Measurements from ENCODE around the gene LSM14A. TPM values are rescaled to one million over a fixed set of nuclear protein-coding genes. Genes with fewer than 3 reads are reported as not detected.

Gene LSM14A
- total and polyA plus RNA-seq, 2 of the 13 experiments (the other 11 are each of a cell fraction or from before 2014, with no cell fraction given): 77.0 to 83.6 TPM

DNA sequence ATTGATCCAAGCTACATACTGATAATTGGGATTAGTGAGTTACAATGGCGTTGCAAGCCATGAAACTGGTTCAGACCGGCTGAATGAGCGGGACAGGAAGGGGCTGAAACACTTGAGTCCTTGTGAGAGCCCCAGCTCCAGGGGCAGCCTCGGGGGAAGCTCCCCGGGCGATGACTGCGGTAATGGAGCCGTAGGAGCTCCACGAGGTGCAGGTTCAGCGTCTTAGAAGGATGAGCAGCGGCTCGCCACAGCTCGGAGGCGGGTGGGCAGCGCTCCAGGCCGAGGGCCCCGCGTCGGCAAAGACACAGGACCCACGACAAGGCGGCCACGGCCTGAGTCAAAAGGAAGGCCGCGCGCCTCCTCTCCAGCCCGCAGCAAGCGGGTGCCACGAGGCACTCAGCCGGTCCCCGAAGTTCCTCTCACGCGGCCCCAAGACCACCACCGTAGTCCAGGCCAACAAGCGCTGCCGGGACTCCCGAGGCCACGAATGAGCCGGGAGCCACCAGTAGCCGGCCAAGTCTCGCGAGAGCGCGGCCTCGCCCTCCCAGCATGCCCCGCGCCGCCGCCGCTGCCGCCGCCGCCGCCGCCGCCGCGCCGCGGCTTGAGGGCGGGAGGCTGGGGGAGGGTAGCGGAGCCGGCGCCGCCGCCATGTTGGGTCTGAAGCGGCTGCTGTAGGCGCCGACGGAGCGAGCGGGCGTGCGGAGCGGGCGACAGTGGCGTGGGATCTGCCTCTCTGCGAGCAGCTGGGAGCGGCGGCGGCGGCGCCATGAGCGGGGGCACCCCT, at the start of gene LSM14A (continued):
- TF ChIP-seq HOXA9 (CRISPR knock-in tag; IDR thresholded peaks at IDR 0.05; ENCODE audit: borderline replicate concordance) (no peak; the same call in 1 of the 2 replicates), ZNF510 (CRISPR knock-in tag; IDR thresholded peaks at IDR 0.05; ENCODE audit: low read depth) (no peak; the same call in 1 of the 2 replicates), CBFB (CRISPR knock-in tag; IDR thresholded peaks at IDR 0.05) (peak; percentile 35; the same call in 1 of the 2 replicates), KDM2A (CRISPR knock-in tag; IDR thresholded peaks at IDR 0.05; ENCODE audit: borderline replicate concordance, low read depth) (peak; percentile 95), TP53 (CRISPR knock-in tag; conservative IDR thresholded peaks at IDR 0.05) (no peak), NONO (IDR thresholded peaks at IDR 0.05) (no peak), NONO (CRISPR knock-in tag; conservative IDR thresholded peaks at IDR 0.05) (no peak; the same call in 1 of the 2 replicates), RAD21 (CRISPR knock-in tag; IDR thresholded peaks at IDR 0.05) (peak; percentile 53), PITX1 (CRISPR knock-in tag; IDR thresholded peaks at IDR 0.05) (peak; percentile 22; the same call in 1 of the 2 replicates), TCF7L2 (IDR thresholded peaks at IDR 0.05; ENCODE audit: low read depth, low read length) (no peak), ZNF430 (CRISPR knock-in tag; IDR thresholded peaks at IDR 0.05) (no peak; the same call in 1 of the 2 replicates), ZNF652 (CRISPR knock-in tag; IDR thresholded peaks at IDR 0.05; ENCODE audit: borderline replicate concordance, low read depth) (no peak), ISL2 (CRISPR knock-in tag; IDR thresholded peaks at IDR 0.05) (0 out of 2 replicates have a peak, but pooled peaks have one; percentile 25), ZNF577 (CRISPR knock-in tag; IDR thresholded peaks at IDR 0.05; ENCODE audit: borderline replicate concordance, low read depth) (no peak)
- TF ChIP-seq, protein P1, sequence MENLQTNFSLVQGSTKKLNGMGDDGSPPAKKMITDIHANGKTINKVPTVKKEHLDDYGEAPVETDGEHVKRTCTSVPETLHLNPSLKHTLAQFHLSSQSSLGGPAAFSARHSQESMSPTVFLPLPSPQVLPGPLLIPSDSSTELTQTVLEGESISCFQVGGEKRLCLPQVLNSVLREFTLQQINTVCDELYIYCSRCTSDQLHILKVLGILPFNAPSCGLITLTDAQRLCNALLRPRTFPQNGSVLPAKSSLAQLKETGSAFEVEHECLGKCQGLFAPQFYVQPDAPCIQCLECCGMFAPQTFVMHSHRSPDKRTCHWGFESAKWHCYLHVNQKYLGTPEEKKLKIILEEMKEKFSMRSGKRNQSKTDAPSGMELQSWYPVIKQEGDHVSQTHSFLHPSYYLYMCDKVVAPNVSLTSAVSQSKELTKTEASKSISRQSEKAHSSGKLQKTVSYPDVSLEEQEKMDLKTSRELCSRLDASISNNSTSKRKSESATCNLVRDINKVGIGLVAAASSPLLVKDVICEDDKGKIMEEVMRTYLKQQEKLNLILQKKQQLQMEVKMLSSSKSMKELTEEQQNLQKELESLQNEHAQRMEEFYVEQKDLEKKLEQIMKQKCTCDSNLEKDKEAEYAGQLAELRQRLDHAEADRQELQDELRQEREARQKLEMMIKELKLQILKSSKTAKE (CRISPR knock-in tag; IDR thresholded peaks at IDR 0.05; ENCODE audit: borderline replicate concordance): no peak
- TF ChIP-seq, protein P2, sequence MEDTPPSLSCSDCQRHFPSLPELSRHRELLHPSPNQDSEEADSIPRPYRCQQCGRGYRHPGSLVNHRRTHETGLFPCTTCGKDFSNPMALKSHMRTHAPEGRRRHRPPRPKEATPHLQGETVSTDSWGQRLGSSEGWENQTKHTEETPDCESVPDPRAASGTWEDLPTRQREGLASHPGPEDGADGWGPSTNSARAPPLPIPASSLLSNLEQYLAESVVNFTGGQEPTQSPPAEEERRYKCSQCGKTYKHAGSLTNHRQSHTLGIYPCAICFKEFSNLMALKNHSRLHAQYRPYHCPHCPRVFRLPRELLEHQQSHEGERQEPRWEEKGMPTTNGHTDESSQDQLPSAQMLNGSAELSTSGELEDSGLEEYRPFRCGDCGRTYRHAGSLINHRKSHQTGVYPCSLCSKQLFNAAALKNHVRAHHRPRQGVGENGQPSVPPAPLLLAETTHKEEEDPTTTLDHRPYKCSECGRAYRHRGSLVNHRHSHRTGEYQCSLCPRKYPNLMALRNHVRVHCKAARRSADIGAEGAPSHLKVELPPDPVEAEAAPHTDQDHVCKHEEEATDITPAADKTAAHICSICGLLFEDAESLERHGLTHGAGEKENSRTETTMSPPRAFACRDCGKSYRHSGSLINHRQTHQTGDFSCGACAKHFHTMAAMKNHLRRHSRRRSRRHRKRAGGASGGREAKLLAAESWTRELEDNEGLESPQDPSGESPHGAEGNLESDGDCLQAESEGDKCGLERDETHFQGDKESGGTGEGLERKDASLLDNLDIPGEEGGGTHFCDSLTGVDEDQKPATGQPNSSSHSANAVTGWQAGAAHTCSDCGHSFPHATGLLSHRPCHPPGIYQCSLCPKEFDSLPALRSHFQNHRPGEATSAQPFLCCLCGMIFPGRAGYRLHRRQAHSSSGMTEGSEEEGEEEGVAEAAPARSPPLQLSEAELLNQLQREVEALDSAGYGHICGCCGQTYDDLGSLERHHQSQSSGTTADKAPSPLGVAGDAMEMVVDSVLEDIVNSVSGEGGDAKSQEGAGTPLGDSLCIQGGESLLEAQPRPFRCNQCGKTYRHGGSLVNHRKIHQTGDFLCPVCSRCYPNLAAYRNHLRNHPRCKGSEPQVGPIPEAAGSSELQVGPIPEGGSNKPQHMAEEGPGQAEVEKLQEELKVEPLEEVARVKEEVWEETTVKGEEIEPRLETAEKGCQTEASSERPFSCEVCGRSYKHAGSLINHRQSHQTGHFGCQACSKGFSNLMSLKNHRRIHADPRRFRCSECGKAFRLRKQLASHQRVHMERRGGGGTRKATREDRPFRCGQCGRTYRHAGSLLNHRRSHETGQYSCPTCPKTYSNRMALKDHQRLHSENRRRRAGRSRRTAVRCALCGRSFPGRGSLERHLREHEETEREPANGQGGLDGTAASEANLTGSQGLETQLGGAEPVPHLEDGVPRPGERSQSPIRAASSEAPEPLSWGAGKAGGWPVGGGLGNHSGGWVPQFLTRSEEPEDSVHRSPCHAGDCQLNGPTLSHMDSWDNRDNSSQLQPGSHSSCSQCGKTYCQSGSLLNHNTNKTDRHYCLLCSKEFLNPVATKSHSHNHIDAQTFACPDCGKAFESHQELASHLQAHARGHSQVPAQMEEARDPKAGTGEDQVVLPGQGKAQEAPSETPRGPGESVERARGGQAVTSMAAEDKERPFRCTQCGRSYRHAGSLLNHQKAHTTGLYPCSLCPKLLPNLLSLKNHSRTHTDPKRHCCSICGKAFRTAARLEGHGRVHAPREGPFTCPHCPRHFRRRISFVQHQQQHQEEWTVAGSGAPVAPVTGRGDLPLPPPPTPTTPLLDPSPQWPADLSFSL (CRISPR knock-in tag; IDR thresholded peaks at IDR 0.05): peak; percentile 55; the same call in 1 of the 2 replicates
- TF ChIP-seq, protein P3, sequence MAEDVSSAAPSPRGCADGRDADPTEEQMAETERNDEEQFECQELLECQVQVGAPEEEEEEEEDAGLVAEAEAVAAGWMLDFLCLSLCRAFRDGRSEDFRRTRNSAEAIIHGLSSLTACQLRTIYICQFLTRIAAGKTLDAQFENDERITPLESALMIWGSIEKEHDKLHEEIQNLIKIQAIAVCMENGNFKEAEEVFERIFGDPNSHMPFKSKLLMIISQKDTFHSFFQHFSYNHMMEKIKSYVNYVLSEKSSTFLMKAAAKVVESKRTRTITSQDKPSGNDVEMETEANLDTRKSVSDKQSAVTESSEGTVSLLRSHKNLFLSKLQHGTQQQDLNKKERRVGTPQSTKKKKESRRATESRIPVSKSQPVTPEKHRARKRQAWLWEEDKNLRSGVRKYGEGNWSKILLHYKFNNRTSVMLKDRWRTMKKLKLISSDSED (CRISPR knock-in tag; IDR thresholded peaks at IDR 0.05): no peak
- TF ChIP-seq, protein P4, sequence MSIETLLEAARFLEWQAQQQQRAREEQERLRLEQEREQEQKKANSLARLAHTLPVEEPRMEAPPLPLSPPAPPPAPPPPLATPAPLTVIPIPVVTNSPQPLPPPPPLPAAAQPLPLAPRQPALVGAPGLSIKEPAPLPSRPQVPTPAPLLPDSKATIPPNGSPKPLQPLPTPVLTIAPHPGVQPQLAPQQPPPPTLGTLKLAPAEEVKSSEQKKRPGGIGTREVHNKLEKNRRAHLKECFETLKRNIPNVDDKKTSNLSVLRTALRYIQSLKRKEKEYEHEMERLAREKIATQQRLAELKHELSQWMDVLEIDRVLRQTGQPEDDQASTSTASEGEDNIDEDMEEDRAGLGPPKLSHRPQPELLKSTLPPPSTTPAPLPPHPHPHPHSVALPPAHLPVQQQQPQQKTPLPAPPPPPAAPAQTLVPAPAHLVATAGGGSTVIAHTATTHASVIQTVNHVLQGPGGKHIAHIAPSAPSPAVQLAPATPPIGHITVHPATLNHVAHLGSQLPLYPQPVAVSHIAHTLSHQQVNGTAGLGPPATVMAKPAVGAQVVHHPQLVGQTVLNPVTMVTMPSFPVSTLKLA (IDR thresholded peaks at IDR 0.05): no peak
